ENCODE data around the gene GALNT16. TPM values are rescaled to one million over a fixed set of nuclear protein-coding genes. Genes with fewer than 3 reads are reported as not detected.

Gene GALNT16
- total and polyA plus RNA-seq, 11 donors = 17.0 to 81.6 (median 51.3) TPM

DNA sequence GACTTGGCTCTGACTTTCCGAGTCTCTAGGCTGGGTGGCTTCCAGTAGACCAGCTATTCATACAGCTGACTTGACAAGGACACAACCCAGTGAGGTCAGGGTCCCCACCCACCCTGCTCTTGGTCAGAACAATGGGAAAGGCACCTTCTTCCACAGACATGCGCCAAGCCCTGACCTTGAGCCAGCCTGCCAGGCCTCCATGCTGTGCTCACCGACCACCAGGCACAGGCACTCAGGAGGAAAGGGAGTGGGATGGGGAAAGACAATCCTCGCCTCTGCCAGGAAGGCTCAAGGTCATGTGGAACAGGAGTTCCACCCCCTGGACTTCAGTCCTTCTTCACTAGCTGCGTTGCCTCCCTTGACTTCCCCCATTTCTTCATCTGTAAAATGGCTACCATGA lies 31.4 kb downstream of the GALNT16 start:
- intact Hi-C loops (cut with DNase I) = loop anchor here in 1 of 10 donors (2.0 kb wide), 1 partner anchor 31 kb away; the partner anchor contains the start of gene GALNT16
- WGBS, 4 donors = 41 to 56% (median 47%) methylated on average over 5 of the region's 5 CpGs
- ATAC-seq (peak in 3 of 4 donors; percentile 3 to 12 (median 4)), DNase-seq (no peak)
- Histone ChIP-seq H3K27ac (peak overlapping the region in 10 of 12 donors; percentile 3 to 69 (median 52)), H3K27me3 (no peaks in the 10 kb centered on the region), H3K4me3 (no peak overlapping the region), H3K4me1 (peaks cover 3 to 67% (median 47%) of the 10 kb centered on the region in 12 donors), H3K36me3 (no peaks in the 10 kb centered on the region), H3K9me3 (no peaks in the 10 kb centered on the region)
- TF ChIP-seq POLR2A (IDR thresholded peaks at IDR 0.05) = no peak
- TF ChIP-seq, protein P1, sequence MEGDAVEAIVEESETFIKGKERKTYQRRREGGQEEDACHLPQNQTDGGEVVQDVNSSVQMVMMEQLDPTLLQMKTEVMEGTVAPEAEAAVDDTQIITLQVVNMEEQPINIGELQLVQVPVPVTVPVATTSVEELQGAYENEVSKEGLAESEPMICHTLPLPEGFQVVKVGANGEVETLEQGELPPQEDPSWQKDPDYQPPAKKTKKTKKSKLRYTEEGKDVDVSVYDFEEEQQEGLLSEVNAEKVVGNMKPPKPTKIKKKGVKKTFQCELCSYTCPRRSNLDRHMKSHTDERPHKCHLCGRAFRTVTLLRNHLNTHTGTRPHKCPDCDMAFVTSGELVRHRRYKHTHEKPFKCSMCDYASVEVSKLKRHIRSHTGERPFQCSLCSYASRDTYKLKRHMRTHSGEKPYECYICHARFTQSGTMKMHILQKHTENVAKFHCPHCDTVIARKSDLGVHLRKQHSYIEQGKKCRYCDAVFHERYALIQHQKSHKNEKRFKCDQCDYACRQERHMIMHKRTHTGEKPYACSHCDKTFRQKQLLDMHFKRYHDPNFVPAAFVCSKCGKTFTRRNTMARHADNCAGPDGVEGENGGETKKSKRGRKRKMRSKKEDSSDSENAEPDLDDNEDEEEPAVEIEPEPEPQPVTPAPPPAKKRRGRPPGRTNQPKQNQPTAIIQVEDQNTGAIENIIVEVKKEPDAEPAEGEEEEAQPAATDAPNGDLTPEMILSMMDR (IDR thresholded peaks at IDR 0.05) = no peak

DNA sequence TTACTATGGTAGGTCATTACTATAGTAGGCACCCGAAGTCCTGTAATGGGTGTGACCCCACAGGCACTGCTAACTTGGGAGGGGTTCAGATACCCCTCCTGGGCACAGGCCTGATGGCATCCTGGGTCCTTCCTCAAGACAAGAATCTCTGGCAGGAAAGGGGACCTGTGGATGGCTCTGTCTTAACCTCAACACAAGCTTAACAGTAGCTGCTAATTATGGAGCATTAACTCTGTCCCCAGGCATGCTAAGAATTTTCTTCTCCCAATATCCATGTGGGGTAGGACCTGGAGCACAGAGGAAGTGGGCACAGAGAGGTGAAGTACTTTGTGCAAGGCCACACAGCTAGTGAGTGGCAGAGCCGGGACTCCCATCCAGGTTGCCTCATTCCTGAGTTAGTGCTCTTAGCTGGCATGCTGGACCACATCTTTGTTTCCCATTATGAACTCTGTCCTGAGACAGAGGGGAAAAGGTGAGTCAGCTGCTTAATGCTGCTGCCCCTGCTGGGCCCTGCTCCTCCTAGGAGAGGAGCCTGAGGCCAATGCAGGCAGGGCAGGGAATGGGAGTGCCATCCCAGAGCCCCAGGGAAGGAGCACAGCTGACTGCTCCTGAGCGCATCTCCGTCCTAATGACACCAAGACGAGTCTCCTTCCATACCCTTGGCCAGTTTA lies 32.1 kb downstream of the GALNT16 start:
- ATAC-seq (peak; percentile 6 to 71 (median 26)), DNase-seq (peak in 1 of 5 donors; percentile 57)
- H3K36me3 ChIP-seq = no peaks in the 10 kb centered on the region
- no peaks in the 10 kb centered on the region for H3K9me3 ChIP-seq
- peak overlapping the region in 9 of 12 donors; percentile 3 to 69 (median 62) for H3K27ac ChIP-seq
- peaks cover 3 to 65% (median 43%) of the 10 kb centered on the region in 12 donors for H3K4me1 ChIP-seq
- no peaks in the 10 kb centered on the region for H3K27me3 ChIP-seq
- TF ChIP-seq POLR2A (IDR thresholded peaks at IDR 0.05) = no peak
- TF ChIP-seq, protein P1 (IDR thresholded peaks at IDR 0.05) = no peak
- no peak overlapping the region for H3K4me3 ChIP-seq
- intact Hi-C loops (cut with DNase I) = loop anchor here in 1 of 10 donors (2.0 kb wide), 1 partner anchor 31 kb away; the partner anchor contains the start of gene GALNT16
- WGBS, 4 donors = 62 to 77% (median 69%) methylated on average over 4 to 5 of the region's 5 CpGs

DNA sequence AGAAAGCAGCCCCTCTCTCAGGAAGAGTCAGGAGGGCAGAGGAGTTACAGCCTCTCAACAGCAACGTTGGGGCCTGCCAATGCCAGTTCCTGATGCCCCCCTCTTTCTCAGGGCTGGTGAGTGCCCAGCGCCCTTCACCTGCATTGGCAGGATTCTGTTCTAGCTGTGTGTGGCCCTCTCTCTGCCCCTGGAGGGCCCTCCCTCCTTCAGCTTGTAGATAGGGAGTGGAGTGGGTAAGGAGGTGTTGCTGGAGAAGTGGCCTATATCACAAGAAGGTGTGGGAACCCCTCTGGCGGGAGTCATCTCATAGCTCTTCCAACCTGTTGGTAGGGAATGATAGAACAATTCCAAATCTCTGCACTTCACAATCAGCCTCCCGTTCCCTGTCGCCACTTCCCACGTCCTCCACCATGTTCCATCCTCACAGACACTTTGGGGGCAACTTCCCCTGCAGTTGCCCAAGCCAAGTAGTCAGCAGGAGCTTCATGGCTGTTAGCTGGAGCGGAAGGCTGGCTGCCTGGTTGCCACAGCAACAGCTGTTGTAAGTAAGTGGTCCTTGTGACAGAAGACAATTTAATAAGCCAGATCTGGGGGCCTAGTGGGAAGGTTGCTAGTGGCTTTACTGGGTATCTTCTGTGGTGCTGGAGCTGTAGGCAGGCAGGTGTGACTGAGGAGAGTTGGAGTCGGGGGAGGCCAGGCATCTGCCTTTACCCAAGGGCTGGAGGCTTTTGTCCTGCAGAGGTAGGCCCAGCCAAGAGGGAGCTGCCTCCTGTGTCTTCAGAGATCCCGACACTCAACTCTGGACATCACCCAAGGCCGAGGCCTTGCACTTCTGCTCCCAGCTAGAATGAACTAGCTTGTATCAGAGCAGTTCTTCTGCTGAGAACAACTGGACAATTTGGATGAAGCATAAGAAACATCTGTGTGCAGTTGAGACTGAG lies 38.4 kb downstream of the GALNT16 start:
- 47 to 59% (median 50%) methylated on average over 9 to 10 of the region's 10 CpGs for WGBS, 4 donors
- intact Hi-C loops (cut with DNase I) = no loop called here
- DNase-seq = peak in 1 of 5 donors; percentile 29

More for the DNA sequence above, 38.4 kb downstream of the GALNT16 start:
- ATAC-seq = peak in 3 of 4 donors; percentile 32 to 51 (median 49)
- no peak overlapping the region for H3K4me3 ChIP-seq
- H3K4me1 ChIP-seq = peaks cover 0 to 38% (median 11%) of the 10 kb centered on the region in 12 donors
- H3K36me3 ChIP-seq = no peaks in the 10 kb centered on the region
- peak overlapping the region in 4 of 12 donors; percentile 9 to 28 (median 16) for H3K27ac ChIP-seq
- H3K9me3 ChIP-seq = no peaks in the 10 kb centered on the region
- no peak for TF ChIP-seq POLR2A (IDR thresholded peaks at IDR 0.05)
- TF ChIP-seq, protein P1 (IDR thresholded peaks at IDR 0.05) = no peak
- no peaks in the 10 kb centered on the region for H3K27me3 ChIP-seq

Data from heart left ventricle (tissue), 16 donors.